ENCODE data around the gene PC. TPM values are rescaled to one million over a fixed set of nuclear protein-coding genes. Genes with fewer than 3 reads are reported as not detected.

PC gene
- total and polyA plus RNA-seq, 11 donors = 2.6 to 22.4 (median 13.1) TPM

GRCh38 chr11:66889960-66890359, 68.2 kb downstream of the PC start:
- WGBS, 4 donors = 78 to 86% (median 81%) methylated on average over 8 of the region's 8 CpGs
- intact Hi-C loops (cut with DNase I) = no loop called here
- Histone ChIP-seq H3K27ac (no peak overlapping the region), H3K27me3 (no peaks in the 10 kb centered on the region), H3K4me3 (no peak overlapping the region), H3K36me3 (no peaks in the 10 kb centered on the region), H3K9me3 (no peaks in the 10 kb centered on the region), H3K4me1 (peaks cover 0 to 10% (median 0%) of the 10 kb centered on the region in 12 donors)
- TF ChIP-seq CTCF (IDR thresholded peaks at IDR 0.05) = no peak
- no peak for TF ChIP-seq POLR2A (IDR thresholded peaks at IDR 0.05)
- ATAC-seq (no peak), DNase-seq (no peak)

GRCh38 chr11:66888282-66888681, 69.9 kb downstream of the PC start:
- ATAC-seq = no peak
- intact Hi-C loops (cut with DNase I) = no loop called here
- TF ChIP-seq POLR2A (IDR thresholded peaks at IDR 0.05) (no peak), CTCF (IDR thresholded peaks at IDR 0.05) (no peak)
- DNase-seq = peak in 1 of 5 donors; percentile 20
- Histone ChIP-seq H3K36me3 (no peaks in the 10 kb centered on the region), H3K27ac (no peak overlapping the region), H3K27me3 (no peaks in the 10 kb centered on the region), H3K4me1 (peaks cover 0 to 10% (median 0%) of the 10 kb centered on the region in 12 donors), H3K9me3 (no peaks in the 10 kb centered on the region), H3K4me3 (no peak overlapping the region)
- WGBS, 4 donors = 91 to 93% (median 92%) methylated on average over 10 of the region's 10 CpGs

- DNase-seq (peak in 3 of 5 donors; percentile 42 to 69 (median 67)), ATAC-seq (no peak)
- H3K4me3 ChIP-seq = no peak overlapping the region
- intact Hi-C loops (cut with DNase I) = no loop called here
- no peak overlapping the region for H3K27ac ChIP-seq
- H3K36me3 ChIP-seq = no peaks in the 10 kb centered on the region
- H3K9me3 ChIP-seq = no peaks in the 10 kb centered on the region
- no peaks in the 10 kb centered on the region for H3K27me3 ChIP-seq
- H3K4me1 ChIP-seq = peaks cover 0 to 10% (median 0%) of the 10 kb centered on the region in 12 donors
- TF ChIP-seq CTCF (IDR thresholded peaks at IDR 0.05) = no peak
- no peak for TF ChIP-seq POLR2A (IDR thresholded peaks at IDR 0.05)
- WGBS, 4 donors = 66 to 77% (median 71%) methylated on average over 11 of the region's 11 CpGs
Measured at GRCh38 chr11:66887526-66887925, 70.7 kb downstream of the PC start.

GRCh38 chr11:66886671-66887221, 71.4 kb downstream of the PC start:
- peaks cover 0 to 10% (median 0%) of the 10 kb centered on the region in 12 donors for H3K4me1 ChIP-seq
- no peak overlapping the region for H3K27ac ChIP-seq
- intact Hi-C loops (cut with DNase I) = no loop called here
- TF ChIP-seq CTCF (IDR thresholded peaks at IDR 0.05) = no peak
- WGBS, 4 donors = 53 to 71% (median 65%) methylated on average over 13 to 15 of the region's 15 CpGs
- H3K9me3 ChIP-seq = no peaks in the 10 kb centered on the region
- H3K36me3 ChIP-seq = no peaks in the 10 kb centered on the region
- ATAC-seq (peak; percentile 35 to 56 (median 52)), DNase-seq (peak; percentile 40 to 68 (median 48))
- no peaks in the 10 kb centered on the region for H3K27me3 ChIP-seq
- H3K4me3 ChIP-seq = no peak overlapping the region

Measured in heart left ventricle (tissue), 16 donors.